GM06990 (cell line): ENCODE measurements around the gene TMEM132A.
A peak's percentile ranks its signal among the peaks of the same experiment; 100 is the strongest.

Experiments used
- DNase-seq: peaks from one replicate; pipeline ENCODE4 v3.0.0-alpha.2; 2011; ENCODE audit not compliant: insufficient read length; ENCODE audit errors: extremely low read depth
- H3K27me3 ChIP-seq: replicated peaks from 2 replicates; pipeline ENCODE4 v1.6.0; 2011; ENCODE audit warnings: low read length; ENCODE audit not compliant: control insufficient read depth, insufficient read depth
- H3K36me3 ChIP-seq: 2 replicates; pipeline ENCODE4 v1.5.1; 2011; ENCODE audit warnings: low read length; ENCODE audit not compliant: control insufficient read depth, insufficient read depth
- H3K4me3 ChIP-seq: replicated peaks from 2 replicates; pipeline ENCODE4 v1.5.1; 2011; ENCODE audit warnings: low read depth, mild to moderate bottlenecking, control low read depth, low read length
- CTCF ChIP-seq: IDR thresholded peaks from 2 replicates; pipeline ENCODE4 v1.5.1; 2011; ENCODE audit warnings: low read length, control low read depth, mild to moderate bottlenecking, inconsistent platforms; ENCODE audit not compliant: insufficient read depth, poor library complexity, severe bottlenecking

Gene TMEM132A

GRCh38 chr11:60924110-60924905, at the start of gene TMEM132A:
TMEM132A (plus strand) TSS chr11:60924460; CDS start chr11:60924634, 174 bp downstream.
- H3K4me3 ChIP-seq, result peak within 1 kb of the TSS; percentile 63
- TF ChIP-seq CTCF, result no peak
- peaks cover 20% of the 10 kb centered on the region for H3K36me3 ChIP-seq
- no peaks in the 10 kb centered on the region for H3K27me3 ChIP-seq
- DNase-seq, result peak; percentile 38

GRCh38 chr11:60875366-60876167, 48.7 kb upstream of the TMEM132A start:
- no peak for TF ChIP-seq CTCF
- Histone ChIP-seq H3K4me3 (no peak overlapping the region), H3K27me3 (no peaks in the 10 kb centered on the region), H3K36me3 (peaks cover 5% of the 10 kb centered on the region)
- DNase-seq, result no peak

DNA sequence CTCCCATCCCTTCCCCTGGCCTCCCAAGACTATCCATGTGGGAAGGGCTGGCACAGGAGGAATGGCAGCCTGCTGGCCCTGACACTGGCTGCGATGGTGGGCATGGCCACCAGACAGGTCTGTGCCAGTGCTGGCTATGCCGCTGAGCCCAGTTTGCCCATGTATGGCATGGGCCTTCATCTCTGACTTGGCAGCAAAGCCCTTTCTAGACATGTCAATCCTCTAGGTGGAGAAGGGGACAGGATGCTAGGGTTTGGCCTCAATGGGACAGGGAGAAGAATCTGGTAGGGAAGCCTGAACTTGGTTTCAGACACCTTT, 48.1 kb upstream of the TMEM132A start:
- DNase-seq, result no peak
- Histone ChIP-seq H3K4me3 (no peak overlapping the region), H3K36me3 (peaks cover 5% of the 10 kb centered on the region), H3K27me3 (no peaks in the 10 kb centered on the region)
- TF ChIP-seq CTCF, result no peak

DNA sequence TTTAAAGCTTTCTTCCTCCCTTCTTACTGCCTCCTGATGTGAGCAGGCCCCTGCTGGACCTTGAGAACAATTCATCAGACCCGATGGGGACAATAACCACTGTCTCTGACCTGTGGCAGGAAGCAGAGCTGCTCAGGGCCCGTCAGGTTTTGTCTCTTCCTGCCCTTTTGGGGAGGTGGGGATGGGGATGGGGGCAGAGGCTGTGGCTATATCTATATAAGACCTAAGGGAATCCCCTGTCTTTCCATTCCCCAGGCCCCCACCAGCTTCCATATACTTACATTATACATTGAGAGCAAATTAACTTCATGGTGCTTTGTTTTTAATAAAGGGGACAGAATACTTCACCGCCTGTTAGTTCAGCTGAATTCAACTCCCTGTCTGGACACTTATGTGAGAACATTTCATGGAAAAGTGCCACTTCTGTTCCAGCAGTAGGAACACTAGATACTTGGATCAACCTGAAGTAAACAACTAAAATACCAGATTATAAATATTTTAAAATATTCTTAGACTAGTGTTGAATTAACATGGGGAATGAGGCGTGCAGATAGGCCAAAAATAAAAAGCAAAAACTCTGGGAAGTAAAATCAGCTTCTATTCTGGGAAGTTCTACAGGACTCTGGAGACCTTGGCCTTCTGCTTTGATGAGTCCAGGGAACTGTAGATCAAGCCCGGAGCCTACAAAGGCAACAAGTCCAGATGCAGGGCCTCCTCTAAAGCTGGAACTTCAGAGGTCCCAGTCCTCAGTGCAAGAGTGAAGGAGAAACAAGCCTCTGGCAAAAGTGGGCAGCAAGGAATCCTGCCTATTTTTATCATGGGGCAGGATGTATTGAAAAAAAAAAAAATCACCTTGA, 45.8 kb upstream of the TMEM132A start:
- TF ChIP-seq CTCF, result no peak
- H3K36me3 ChIP-seq, result peaks cover 5% of the 10 kb centered on the region
- no peak for DNase-seq
- H3K27me3 ChIP-seq, result no peaks in the 10 kb centered on the region
- H3K4me3 ChIP-seq, result no peak overlapping the region

DNA sequence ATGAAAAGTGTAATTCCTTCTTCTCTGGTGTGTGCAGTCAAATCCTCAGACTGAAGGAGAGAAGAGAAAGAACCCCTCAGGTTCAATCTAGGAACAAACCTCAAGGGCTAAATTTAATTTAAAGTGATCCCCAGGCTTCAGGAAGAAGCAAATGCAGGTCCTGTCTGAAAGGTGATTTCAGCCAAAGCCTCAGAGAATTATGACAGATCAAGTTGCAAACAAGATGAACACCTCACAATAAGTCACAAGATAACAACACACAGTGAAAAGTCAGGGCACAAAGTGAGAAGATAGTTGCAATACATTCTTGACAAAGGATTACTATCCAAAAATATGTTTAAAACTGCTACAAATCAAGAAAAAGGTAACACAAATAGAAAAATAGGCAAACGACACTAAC, 45.2 kb upstream of the TMEM132A start:
- no peak for TF ChIP-seq CTCF
- peaks cover 5% of the 10 kb centered on the region for H3K36me3 ChIP-seq
- no peak overlapping the region for H3K4me3 ChIP-seq
- H3K27me3 ChIP-seq, result no peaks in the 10 kb centered on the region
- DNase-seq, result no peak
